ENCODE results near the gene INHBB. TPM values are rescaled to one million over a fixed set of nuclear protein-coding genes. Genes with fewer than 3 reads are reported as not detected.

INHBB gene
- total RNA-seq, 1 experiment from 2014 or later = not detected

DNA sequence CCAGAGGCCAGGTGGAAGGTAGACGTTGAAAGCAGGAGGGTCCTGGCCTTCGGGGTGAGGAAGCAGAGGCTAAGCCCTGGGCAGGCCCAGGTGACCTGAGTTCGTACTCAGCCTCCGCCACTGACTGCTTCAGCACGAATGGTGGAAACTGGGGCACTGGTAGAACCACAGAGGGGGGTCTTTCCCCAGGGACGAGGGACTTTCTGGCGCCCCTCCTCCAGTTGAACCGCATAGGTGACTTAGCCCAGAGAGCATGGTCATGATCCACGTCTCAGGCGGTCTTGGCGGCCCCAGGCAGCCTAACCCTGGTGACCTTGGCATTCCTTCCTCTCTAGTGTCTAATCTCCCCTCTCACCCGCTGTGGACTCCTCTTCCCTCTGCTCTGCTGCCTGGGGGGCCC lies 30.2 kb downstream of the INHBB start:
- intact Hi-C loops (cut with micrococcal nuclease; ENCODE audit: unreplicated experiment) = no loop called here
- no TSS peak for BruUV-seq (replicated peaks)
- Mint-ChIP-seq H3K27me3 (ENCODE audit: unreplicated experiment) (peaks cover 58% of the 10 kb centered on the region), H3K4me1 (ENCODE audit: low read depth, unreplicated experiment) (no peaks in the 10 kb centered on the region), H3K9me3 (ENCODE audit: low read depth, unreplicated experiment) (no peaks in the 10 kb centered on the region), H3K4me3 (ENCODE audit: low read depth, unreplicated experiment) (no peak overlapping the region), H3K27ac (ENCODE audit: unreplicated experiment) (no peak overlapping the region), H3K36me3 (ENCODE audit: insufficient read depth, unreplicated experiment) (no peaks in the 10 kb centered on the region)
- CTCF ChIA-PET = no interaction called here
- DNase-seq = no peak
- TF ChIP-seq, protein P1, sequence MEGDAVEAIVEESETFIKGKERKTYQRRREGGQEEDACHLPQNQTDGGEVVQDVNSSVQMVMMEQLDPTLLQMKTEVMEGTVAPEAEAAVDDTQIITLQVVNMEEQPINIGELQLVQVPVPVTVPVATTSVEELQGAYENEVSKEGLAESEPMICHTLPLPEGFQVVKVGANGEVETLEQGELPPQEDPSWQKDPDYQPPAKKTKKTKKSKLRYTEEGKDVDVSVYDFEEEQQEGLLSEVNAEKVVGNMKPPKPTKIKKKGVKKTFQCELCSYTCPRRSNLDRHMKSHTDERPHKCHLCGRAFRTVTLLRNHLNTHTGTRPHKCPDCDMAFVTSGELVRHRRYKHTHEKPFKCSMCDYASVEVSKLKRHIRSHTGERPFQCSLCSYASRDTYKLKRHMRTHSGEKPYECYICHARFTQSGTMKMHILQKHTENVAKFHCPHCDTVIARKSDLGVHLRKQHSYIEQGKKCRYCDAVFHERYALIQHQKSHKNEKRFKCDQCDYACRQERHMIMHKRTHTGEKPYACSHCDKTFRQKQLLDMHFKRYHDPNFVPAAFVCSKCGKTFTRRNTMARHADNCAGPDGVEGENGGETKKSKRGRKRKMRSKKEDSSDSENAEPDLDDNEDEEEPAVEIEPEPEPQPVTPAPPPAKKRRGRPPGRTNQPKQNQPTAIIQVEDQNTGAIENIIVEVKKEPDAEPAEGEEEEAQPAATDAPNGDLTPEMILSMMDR (IDR thresholded peaks at IDR 0.05; ENCODE audit: unreplicated experiment) = no peak

DNA sequence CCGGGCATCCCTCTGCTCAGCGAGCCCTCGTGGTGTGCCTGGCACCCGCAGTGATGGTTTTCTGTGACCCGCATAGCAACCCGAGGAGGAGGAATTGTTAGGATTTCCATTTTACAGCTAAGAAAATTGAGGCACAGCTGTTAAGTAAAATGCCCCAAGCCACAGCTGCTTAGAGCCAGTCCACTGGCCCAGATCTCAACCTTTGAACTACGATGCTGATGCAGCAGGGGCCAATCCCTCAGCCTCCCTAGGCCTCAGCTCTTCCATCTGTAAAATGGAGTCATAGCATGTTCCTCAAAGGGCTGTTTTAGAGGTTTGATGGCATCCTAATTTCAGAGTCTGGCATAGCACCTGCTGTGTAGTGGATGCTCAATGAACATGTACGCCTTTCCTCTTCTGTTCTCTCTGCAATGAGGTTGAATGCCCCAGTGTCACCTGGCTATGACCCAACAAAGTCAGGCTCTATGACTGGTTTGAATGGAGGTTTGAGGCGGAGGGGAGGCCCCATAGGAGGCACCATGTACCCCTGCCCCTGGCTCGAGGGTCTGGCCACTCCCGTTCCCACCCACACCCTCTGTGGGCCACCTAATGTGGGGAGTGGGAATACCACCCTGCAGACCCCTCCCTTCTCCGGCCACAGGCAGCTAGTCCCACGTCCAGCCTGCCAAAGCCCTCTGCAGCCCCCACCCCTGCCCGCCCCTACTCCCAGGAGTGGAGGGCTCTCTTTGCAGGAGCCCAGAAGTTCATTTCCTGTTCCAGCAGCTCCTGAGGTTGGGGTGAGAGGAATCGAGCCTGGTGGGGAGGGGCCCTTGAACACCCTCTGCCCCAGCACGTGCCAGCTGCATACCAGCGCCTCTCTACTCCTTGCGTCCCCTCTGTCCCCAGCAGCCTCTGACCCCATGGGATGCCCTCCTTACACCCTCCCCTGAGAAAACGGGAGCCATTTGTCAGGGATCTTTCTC lies 31.0 kb downstream of the INHBB start:
- Mint-ChIP-seq H3K9me3 (ENCODE audit: low read depth, unreplicated experiment) (no peaks in the 10 kb centered on the region), H3K4me3 (ENCODE audit: low read depth, unreplicated experiment) (no peak overlapping the region), H3K4me1 (ENCODE audit: low read depth, unreplicated experiment) (no peaks in the 10 kb centered on the region), H3K36me3 (ENCODE audit: insufficient read depth, unreplicated experiment) (no peaks in the 10 kb centered on the region), H3K27ac (ENCODE audit: unreplicated experiment) (no peak overlapping the region), H3K27me3 (ENCODE audit: unreplicated experiment) (peaks cover 67% of the 10 kb centered on the region)
- no TSS peak for BruUV-seq (replicated peaks)
- DNase-seq = no peak
- CTCF ChIA-PET = no interaction called here
- TF ChIP-seq, protein P1 (IDR thresholded peaks at IDR 0.05; ENCODE audit: unreplicated experiment) = no peak
- intact Hi-C loops (cut with micrococcal nuclease; ENCODE audit: unreplicated experiment) = no loop called here

DNA sequence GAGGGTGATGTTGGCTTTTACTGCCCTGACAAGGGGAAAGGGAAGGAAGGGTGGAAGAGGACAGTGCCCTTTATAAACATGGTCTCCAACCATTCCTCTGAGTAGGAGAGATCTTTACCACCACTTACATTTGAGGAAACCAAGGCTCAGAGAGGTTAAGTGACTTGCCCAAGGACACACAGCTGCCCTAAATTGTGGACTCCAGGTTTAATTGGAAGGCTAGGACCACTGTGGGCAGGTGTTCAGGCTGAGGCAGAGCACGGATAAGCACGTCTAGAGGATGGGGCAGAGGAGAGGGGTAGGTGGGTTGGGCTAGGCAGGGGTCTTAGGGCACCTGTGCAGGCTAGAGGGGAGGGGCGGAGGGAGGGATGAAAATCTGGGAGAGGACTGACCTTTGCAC lies 32.7 kb downstream of the INHBB start:
- H3K27me3 Mint-ChIP-seq (ENCODE audit: unreplicated experiment) = peaks cover 68% of the 10 kb centered on the region
- H3K36me3 Mint-ChIP-seq (ENCODE audit: insufficient read depth, unreplicated experiment) = no peaks in the 10 kb centered on the region
- H3K27ac Mint-ChIP-seq (ENCODE audit: unreplicated experiment) = no peak overlapping the region
- H3K4me3 Mint-ChIP-seq (ENCODE audit: low read depth, unreplicated experiment) = no peak overlapping the region
- no peaks in the 10 kb centered on the region for H3K4me1 Mint-ChIP-seq (ENCODE audit: low read depth, unreplicated experiment)
- no TSS peak for BruUV-seq (replicated peaks)
- TF ChIP-seq, protein P1 (IDR thresholded peaks at IDR 0.05; ENCODE audit: unreplicated experiment) = no peak
- H3K9me3 Mint-ChIP-seq (ENCODE audit: low read depth, unreplicated experiment) = no peaks in the 10 kb centered on the region
- CTCF ChIA-PET = no interaction called here
- intact Hi-C loops (cut with micrococcal nuclease; ENCODE audit: unreplicated experiment) = no loop called here
- DNase-seq = no peak

DNA sequence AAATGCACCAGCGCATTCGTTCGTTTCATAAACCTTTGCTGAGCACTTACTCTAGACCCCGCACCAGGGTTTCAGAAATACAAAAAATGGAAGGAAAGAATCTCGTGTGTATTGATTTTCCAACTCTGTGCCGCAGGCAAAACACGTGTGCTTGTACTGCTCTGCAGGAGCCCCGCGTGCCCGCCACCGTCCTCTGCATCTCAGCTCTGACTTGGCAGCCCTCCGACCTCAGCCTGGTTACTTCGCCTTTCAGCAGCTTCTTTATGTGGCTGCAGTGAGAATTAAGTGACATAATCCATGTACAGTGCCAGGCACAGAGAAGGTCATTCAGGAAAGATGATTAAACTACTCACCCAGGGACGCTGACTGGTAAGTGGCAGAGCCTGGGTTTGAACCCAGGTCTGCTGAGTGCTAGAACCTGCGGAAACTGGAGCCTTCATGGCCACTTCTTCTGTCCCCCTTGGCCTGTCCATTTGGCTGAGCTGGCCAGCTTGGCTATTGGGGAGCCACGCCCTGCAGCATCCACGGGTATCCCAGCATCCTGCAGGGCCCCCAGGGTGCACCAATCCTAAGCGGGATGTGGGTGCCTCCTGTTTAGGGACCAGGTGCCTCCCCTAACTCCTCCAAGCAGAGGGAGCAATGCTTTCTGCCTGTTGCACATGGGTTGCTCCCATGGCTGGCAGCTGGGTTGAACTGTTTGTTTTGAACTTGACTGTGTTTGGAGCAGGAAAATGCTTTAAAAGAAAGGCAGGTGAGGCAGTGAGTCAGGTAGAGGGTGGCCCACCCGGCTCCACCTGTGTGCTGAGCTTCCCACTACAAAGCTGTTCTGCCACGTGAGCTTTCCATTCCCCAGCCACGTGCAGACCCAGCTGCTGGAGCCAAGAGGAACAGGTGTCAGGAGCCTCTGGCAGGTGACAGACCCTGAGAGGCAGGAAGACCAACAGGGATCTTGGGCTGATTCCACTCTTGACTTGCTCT lies 34.3 kb downstream of the INHBB start:
- no peak overlapping the region for H3K27ac Mint-ChIP-seq (ENCODE audit: unreplicated experiment)
- H3K36me3 Mint-ChIP-seq (ENCODE audit: insufficient read depth, unreplicated experiment) = no peaks in the 10 kb centered on the region
- no peaks in the 10 kb centered on the region for H3K4me1 Mint-ChIP-seq (ENCODE audit: low read depth, unreplicated experiment)
- DNase-seq = no peak
- CTCF ChIA-PET = no interaction called here
- H3K9me3 Mint-ChIP-seq (ENCODE audit: low read depth, unreplicated experiment) = no peaks in the 10 kb centered on the region
- no peak overlapping the region for H3K4me3 Mint-ChIP-seq (ENCODE audit: low read depth, unreplicated experiment)
- H3K27me3 Mint-ChIP-seq (ENCODE audit: unreplicated experiment) = peaks cover 68% of the 10 kb centered on the region
- TF ChIP-seq, protein P1 (IDR thresholded peaks at IDR 0.05; ENCODE audit: unreplicated experiment) = no peak
- intact Hi-C loops (cut with micrococcal nuclease; ENCODE audit: unreplicated experiment) = no loop called here
- BruUV-seq (replicated peaks) = no TSS peak

Data from Calu3 (cell line).